Gastroesophageal sphincter (tissue), 3 donors: ENCODE measurements around the gene PRKACA.

Experiments
- CTCF ChIP-seq, 4 experiments: fragments of 200-600 bp in 2 of 4; fragments of 450-650 bp in 2 of 4; sonication (generic) in 1 of 4; IDR thresholded peaks; one replicate each; pipeline ENCODE4 v1.5.1; 2017 to 2019; ENCODE audit warnings: antibody characterized with exemption in 4 of 4, mild to moderate bottlenecking in 2 of 4, moderate library complexity in 2 of 4
- EP300 ChIP-seq: sonication (generic); formaldehyde crosslinking; IDR thresholded peaks from one replicate; pipeline ENCODE4 v1.6.1; 2017; ENCODE audit warnings: antibody characterized with exemption, mild to moderate bottlenecking
- POLR2A ChIP-seq, 2 donors: fragments of 450-650 bp; IDR thresholded peaks; one replicate each; pipeline ENCODE4 v1.6.1; 2017; ENCODE audit warnings: antibody characterized with exemption in 2 of 2, mild to moderate bottlenecking in 2 of 2, moderate library complexity in 1 of 2
- POLR2AphosphoS5 ChIP-seq: sonication (generic); formaldehyde crosslinking; IDR thresholded peaks from one replicate; pipeline ENCODE4 v1.6.1; 2017; ENCODE audit warnings: antibody characterized with exemption

GRCh38 chr19:14135985-14136508 is 18.5 kb upstream of the PRKACA start:
- no peak for TF ChIP-seq CTCF (IDR thresholded peaks at IDR 0.05)
- TF ChIP-seq EP300 = no peak
- no peak for TF ChIP-seq POLR2A (IDR thresholded peaks at IDR 0.05)
- TF ChIP-seq POLR2AphosphoS5 = no peak
